ENCODE measurements around the gene GLB1L3.

Gene GLB1L3

DNA sequence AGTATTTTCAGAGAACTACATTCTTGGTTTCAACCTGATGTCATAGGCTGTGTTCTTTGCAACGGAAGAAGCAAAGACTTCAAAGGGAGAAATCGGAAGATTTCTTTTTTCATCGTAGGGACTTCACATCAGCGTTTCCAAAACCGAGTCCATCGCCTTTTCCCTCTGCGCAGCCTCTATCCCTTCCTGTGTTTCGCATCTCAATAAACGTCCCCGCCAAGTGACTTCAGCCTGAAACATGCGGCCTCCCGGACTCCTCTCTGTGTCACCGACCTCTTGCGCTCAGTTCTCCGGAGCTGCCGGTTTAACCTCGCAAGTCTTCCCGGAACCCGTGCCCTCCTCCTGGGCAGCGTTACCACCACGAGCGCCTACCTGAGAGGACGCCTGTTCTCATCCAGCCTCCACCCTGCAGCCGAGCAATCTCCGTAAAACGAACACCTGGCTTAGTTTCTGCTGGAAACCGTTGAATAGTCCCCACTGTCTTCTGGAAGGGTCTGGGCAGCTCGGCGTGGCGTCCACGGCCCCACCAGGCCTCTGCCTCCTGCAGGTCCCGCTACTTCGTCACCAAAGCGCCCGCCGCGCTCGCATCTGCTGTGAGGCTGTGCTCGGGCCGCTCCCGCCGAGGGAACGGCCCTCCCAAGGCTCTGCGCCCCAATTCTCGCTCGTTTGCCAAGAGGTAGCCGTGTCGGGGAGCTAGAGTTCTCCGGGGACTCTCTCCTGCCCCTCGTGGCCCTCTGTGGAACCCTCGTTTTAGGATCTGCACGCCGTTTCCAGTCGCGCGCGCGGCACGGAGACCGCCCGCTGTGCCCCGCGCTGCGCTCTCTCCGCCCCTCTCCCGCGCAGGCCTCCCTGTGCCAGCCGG, at the start of gene GLB1L3:
Gene GLB1L3 (plus strand): TSS at position 846 of the 862 bp plus-strand sequence. CDS start 362 bp downstream, outside the sequence.
- DNase-seq, result peak; percentile 81

- DNase-seq, result no peak
Measured at GRCh38 chr11:134226806-134227325, 49.3 kb upstream of the GLB1L3 start.

GRCh38 chr11:134228625-134229024, 47.6 kb upstream of the GLB1L3 start:
- peak; percentile 36 for DNase-seq

- no peak for DNase-seq
Measured at GRCh38 chr11:134229126-134229790, 46.9 kb upstream of the GLB1L3 start.

GRCh38 chr11:134230339-134230738, 45.8 kb upstream of the GLB1L3 start:
- peak; percentile 14 for DNase-seq

DNA sequence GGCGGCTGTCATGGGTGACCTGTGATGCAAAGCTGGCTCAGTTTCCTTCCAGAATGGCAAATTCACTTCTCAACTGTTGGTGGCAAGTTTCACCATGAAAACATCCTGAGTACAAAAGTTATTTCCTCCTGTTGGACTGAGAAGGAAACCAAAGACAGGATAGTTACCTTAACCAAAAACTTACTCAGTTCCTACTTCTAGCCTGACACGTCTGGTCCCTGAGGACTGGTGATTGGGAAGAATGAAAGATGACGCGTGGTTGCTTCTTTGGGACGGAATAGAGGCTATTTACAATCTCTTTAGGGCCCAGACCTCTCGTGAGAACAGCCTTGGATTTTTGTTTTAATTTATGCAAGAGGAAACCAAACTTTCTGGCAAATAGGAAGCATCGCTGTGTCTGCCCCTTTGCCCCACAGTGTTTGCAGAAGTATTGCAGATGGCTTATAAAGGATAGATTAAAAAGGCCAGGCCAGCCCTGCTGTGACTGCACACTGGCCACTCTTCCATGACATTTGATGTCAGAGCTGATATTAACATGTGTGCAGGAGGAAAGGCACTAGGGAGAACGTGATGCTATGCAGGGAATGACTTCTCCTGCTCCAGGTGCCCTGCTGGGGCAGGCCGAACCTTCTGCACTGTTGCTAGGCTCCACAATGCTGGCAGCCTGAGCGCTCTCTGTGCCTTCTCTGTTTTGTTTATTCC, 44.1 kb upstream of the GLB1L3 start:
- DNase-seq, result no peak

- no peak for DNase-seq
Measured at GRCh38 chr11:134233729-134234179, 42.4 kb upstream of the GLB1L3 start.

DNA sequence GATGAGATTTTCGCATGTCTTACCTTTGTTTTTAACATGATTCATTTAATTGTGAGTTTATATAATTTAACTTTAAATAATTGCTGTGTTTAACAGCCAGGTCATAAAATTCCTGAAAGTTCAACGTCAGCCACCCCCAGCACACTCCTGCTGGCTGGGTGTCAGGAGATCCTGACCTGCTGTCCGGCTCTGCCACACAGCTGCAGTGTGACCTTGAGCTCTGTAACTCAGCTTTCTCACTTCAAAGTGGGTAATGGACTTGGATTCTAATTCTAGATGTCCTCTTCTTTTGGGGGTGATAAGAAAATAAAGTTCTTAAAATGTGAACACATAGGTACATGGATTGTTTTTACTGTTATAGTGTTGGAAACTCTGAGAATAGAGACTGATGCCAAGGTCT, 40.8 kb upstream of the GLB1L3 start:
- DNase-seq, result no peak

DNA sequence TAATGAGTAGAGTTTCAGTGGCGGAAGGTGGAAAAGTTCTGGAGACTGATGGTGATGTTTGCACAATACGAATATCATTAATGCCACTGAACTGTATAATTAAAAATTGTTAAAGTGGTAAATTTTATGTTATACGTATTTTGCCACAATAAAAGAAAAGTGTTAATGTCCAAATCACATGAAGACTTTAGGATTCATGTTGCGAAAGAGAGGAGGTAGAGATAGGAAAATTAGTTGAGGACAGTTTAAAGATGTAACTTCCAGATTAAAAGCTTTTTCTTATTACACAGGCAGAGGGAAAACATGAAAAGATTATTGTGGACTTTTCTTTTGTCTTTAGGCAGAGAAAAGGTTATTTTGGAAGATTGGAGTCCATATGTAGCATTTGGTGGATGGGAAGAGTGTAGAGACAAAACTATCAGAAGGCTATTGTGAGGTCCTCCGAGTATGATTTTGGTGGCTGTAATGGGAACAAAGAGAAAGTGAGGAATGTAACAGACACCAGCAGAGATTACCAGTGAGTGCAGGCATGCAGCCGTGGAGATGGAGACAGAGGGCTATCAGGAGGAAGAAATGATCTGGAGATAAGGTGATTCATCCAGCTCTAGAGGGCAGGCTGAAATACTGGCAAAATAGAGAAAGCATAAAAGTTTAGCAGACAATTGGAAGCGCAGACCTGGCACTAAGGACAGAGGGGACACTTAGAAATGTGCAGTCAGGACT, 39.2 kb upstream of the GLB1L3 start:
- no peak for DNase-seq

DNA sequence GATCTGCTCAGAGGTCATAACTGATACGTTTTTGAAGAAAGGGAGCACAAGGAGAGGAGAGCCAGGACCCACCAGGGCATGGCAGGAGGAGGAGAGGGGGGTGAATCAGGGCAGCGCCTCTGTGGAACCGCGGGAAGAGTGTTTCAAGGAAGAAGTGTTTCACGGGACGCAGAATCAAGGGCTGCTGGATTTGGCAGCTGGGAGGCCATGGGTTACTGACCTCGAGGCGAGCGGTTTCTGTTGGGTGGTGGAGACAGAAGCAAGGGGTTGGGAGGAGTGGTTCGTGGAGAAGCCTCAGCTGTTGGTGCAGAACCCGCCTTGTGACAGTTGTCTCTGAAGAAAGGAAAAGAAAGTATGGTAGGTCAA, 38.6 kb upstream of the GLB1L3 start:
- no peak for DNase-seq

GRCh38 chr11:134238956-134239355, 37.2 kb upstream of the GLB1L3 start:
- no peak for DNase-seq

DNA sequence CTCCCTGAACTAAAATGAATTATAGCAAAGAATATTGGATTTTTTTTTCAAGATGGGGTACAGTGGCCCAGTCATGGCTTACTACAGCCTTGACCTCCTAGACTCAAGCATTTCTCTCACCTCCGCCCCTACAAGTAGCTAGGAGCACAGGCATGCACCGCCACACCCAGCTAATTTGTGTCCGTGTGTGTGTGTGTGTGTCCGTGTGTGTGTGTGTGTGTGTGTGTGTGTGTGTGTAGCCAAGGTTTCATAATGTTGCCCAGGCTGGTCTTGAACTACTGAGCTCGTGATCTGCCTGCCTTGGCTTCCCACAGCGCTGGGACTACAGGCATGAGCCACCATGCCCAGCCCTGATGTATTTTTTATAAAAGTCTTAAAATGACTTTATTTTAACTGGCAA, 35.6 kb upstream of the GLB1L3 start:
- DNase-seq, result no peak

DNA sequence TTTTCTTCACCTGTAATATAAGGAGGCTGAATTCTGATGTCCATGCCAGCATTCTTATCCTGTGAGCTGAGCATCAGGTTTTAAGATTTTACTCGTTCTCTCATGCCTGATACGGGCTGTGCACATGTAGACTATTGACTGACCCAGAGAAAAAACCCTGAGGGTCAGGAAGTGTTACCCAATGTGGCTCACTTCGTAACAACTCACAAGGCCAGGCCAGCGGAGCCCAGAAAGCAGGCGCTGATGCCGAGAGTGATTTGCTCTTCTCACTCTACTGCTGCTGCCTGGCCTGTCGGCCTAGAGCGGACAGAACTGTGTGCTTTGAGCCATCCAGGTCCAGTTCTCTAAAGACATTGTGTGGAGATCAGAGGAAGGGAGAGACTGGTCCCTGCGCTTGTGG, 33.8 kb upstream of the GLB1L3 start:
- no peak for DNase-seq

DNA sequence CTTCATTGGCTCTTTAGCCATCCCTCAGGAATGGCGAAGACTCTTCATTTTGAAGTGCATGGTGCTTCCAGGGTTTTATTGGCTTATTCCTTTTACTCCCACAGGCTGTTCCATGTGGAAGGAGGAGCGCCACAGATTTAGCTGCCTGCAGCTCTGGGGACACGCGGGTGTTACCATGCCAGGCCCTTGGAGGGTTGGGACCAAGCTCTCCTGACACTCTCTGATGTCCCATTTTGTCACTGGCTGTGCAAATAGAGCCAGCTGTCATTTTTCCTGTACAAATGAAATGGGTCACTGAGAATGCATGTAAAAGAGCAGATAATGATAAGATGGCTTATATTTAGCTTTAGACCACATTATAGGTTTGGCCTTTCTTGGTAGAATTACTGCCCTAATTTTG, 32.3 kb upstream of the GLB1L3 start:
- DNase-seq, result no peak

DNA sequence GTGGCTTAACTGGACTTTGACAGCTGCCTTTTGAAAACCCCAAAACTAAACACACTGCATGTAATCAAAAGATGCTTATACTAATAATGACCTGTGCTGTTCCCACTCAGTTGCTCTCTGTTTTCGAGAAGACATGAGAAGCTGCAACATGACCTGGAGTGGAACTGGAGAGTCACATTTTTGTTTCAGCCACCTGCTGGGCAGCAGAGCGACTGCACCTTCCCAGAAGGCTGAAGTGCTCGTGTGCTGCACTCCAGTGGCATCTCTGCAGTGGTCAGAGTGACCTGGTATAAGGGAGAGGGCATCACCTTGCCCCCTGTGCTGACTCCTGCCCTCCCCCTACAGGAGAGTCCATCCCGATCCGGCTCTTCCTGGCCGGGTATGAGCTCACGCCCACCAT, 31.6 kb upstream of the GLB1L3 start:
- DNase-seq, result peak; percentile 24

- DNase-seq, result no peak
Measured at GRCh38 chr11:134245434-134245833, 30.7 kb upstream of the GLB1L3 start.

GRCh38 chr11:134246100-134246499, 30.1 kb upstream of the GLB1L3 start:
- no peak for DNase-seq

DNA sequence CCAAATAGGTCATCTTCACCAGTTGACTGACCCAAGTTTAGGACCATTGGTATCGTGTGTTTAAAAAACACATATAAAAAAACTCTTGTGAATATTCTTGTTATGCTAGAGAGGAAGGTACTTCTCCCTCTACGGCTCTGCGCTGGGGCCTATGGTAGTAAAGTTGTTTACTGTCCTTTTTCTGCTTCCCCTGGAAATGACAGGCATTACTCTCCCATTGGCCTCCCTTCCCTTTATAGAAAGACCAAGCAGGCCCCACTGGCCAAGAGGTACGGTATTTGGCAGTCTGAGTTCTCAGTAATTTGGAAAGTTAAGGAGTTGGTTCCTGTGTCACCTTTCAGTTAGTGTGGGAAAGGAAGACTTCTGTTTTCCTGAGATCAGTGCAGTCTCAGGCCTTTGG, 29.5 kb upstream of the GLB1L3 start:
- no peak for DNase-seq

- DNase-seq, result no peak
Measured at GRCh38 chr11:134248910-134249480, 27.2 kb upstream of the GLB1L3 start.

- DNase-seq, result no peak
Measured at GRCh38 chr11:134250246-134250645, 25.9 kb upstream of the GLB1L3 start.

- no peak for DNase-seq
Measured at GRCh38 chr11:134250675-134251074, 25.5 kb upstream of the GLB1L3 start.

Data from CD4-positive, alpha-beta T cell treated with Interleukin-6 for 4 hours (primary cell).